NB4 (cell line): Measurements from ENCODE around the gene METTL14.

ENCODE experiments used
- DNase-seq: peaks from one replicate; pipeline ENCODE4 v3.0.0; 2010; ENCODE audit warnings: low read depth
- H3K4me3 ChIP-seq: one replicate; pipeline ENCODE4 v1.5.1; 2011; ENCODE audit warnings: mild to moderate bottlenecking, low read depth, low read length, moderate library complexity
- CTCF ChIP-seq: IDR thresholded peaks from one replicate; pipeline ENCODE4 v1.5.1; 2012; ENCODE audit warnings: low read depth, low read length
- MYC ChIP-seq: IDR thresholded peaks from 2 replicates; pipeline ENCODE4 v1.6.1; 2011; ENCODE audit warnings: low read depth, low read length
- POLR2A ChIP-seq: IDR thresholded peaks from 2 replicates; pipeline ENCODE4 v1.6.1; 2011; ENCODE audit warnings: mild to moderate bottlenecking; ENCODE audit not compliant: insufficient read length; ENCODE audit errors: extremely low read depth
- TF ChIP-seq, protein P1 (sequence below): IDR thresholded peaks from 2 replicates; pipeline ENCODE4 v1.6.1; 2011; ENCODE audit warnings: low read depth, low read length

METTL14 gene

GRCh38 chr4:118718511-118719170, 33.4 kb downstream of the METTL14 start:
- TF ChIP-seq POLR2A (no peak), CTCF (no peak), MYC (no peak)
- TF ChIP-seq, protein P1, sequence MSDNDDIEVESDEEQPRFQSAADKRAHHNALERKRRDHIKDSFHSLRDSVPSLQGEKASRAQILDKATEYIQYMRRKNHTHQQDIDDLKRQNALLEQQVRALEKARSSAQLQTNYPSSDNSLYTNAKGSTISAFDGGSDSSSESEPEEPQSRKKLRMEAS = no peak
- H3K4me3 ChIP-seq = no peak overlapping the region
- DNase-seq = no peak

- no peak overlapping the region for H3K4me3 ChIP-seq
- TF ChIP-seq, protein P1 = no peak
- TF ChIP-seq CTCF (no peak), POLR2A (no peak), MYC (no peak)
- no peak for DNase-seq
Measured at GRCh38 chr4:118721752-118722151, 36.6 kb downstream of the METTL14 start.

- no peak overlapping the region for H3K4me3 ChIP-seq
- TF ChIP-seq CTCF (no peak), MYC (no peak), POLR2A (no peak)
- TF ChIP-seq, protein P1 = no peak
- DNase-seq = no peak
Measured at GRCh38 chr4:118723369-118723768, 38.2 kb downstream of the METTL14 start.

DNA sequence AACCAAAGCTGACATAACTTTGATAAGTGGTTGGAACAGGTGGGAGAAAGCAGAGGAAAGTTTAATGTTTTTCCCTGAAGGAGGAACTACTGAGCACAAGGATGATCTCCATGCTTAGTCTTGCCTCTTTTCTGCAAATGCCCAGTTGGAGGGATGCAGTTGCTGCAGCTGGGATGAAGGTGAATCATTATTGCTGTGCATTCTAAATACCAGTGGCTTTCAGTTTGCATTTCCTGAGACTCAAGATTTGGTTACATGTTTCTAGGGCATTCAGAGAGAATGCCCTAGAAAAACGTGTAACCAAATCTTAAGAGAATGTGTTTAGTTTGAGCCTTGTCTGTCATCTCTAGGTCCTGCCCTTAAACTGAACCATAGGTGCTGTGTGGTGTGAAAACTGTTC, 42.2 kb downstream of the METTL14 start:
- no peak for DNase-seq
- H3K4me3 ChIP-seq = no peak overlapping the region
- TF ChIP-seq MYC (no peak), CTCF (no peak), POLR2A (no peak)
- TF ChIP-seq, protein P1 = no peak

GRCh38 chr4:118729287-118730286, 44.4 kb downstream of the METTL14 start:
- no peak for TF ChIP-seq POLR2A
- no peak for TF ChIP-seq MYC
- TF ChIP-seq CTCF = no peak
- TF ChIP-seq, protein P1 = no peak
- no peak for DNase-seq
- no peak overlapping the region for H3K4me3 ChIP-seq
